ENCODE measurements around the gene HERPUD1.
"Not testable (repeated sequence)": the region's sequence is repeated elsewhere in the genome, so short reads cannot be mapped to it uniquely, and the experiment has no call there.

The HERPUD1 gene

DNA sequence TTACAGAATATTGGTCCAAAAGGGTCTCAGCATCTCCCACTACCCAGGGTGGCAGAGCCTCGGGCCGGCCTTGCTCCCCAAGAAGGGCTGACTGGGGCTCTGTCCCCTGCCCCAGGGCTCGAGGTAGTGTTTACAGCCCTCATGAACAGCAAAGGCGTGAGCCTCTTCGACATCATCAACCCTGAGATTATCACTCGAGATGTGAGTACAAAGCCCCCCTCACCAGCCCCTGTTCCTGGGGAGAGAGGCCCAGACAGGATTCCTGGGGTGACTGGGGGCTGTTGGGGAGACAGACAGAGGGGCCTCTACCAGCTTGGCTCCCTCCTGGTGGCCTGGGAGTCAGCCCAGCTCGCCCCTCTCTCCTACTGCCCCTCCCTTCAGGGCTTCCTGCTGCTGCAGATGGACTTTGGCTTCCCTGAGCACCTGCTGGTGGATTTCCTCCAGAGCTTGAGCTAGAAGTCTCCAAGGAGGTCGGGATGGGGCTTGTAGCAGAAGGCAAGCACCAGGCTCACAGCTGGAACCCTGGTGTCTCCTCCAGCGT lies 51.3 kb downstream of the HERPUD1 start:
- H3K4me3 ChIP-seq (ENCODE audit: low read depth, low read length), result no peak overlapping the region
- H3K4me1 ChIP-seq, result peaks cover 5% of the 10 kb centered on the region
- TF ChIP-seq CTCF (IDR thresholded peaks at IDR 0.05; ENCODE audit: low read depth, low read length), result no peak
- H3K27me3 ChIP-seq, result no peaks in the 10 kb centered on the region
- no peaks in the 10 kb centered on the region for H3K36me3 ChIP-seq
- H3K9me3 ChIP-seq, result no peaks in the 10 kb centered on the region
- DNase-seq, result no peak

- Histone ChIP-seq H3K27me3 (no peaks in the 10 kb centered on the region), H3K36me3 (no peaks in the 10 kb centered on the region), H3K4me1 (peaks cover 5% of the 10 kb centered on the region), H3K9me3 (no peaks in the 10 kb centered on the region), H3K4me3 (ENCODE audit: low read depth, low read length) (no peak overlapping the region)
- no peak for TF ChIP-seq CTCF (IDR thresholded peaks at IDR 0.05; ENCODE audit: low read depth, low read length)
- DNase-seq, result no peak
Observed at GRCh38 chr16:56984639-56985038, 52.7 kb downstream of the HERPUD1 start.

DNA sequence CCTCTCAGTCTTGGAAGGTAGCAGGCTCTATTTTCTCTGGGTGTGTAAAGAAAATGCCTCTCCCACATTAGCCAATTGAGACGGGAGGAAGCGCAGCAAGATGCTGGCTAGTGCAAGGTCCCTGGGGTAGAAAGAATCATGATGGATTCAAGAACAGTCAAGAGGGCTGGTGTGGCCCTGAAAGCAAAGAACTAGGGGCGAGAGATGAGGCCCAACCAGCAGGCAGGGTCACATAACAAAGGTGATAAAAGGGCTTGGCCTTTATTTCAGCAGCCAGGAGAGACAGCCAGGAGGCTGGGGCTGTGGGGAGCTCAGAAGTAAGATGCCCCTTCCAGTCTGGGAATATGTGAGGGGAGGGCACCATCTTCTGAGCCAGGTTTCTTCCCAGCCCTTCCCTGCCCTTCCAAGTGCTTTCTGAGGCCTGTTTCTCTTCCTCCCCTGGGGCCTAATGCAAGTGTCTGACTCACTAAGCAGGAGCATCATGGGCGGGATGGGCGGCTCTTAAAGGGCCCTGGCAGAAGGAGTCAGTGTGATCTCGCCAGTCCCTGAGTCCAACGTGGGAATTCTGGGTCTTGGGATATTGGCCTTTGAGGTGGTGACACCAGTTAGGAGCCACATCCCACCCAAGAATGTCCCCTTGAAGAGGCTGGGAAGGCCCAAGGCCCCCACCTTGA lies 53.5 kb downstream of the HERPUD1 start:
- H3K4me3 ChIP-seq (ENCODE audit: low read depth, low read length), result no peak overlapping the region
- H3K36me3 ChIP-seq, result no peaks in the 10 kb centered on the region
- peaks cover 5% of the 10 kb centered on the region for H3K4me1 ChIP-seq
- DNase-seq, result peak; percentile 64
- H3K9me3 ChIP-seq, result no peaks in the 10 kb centered on the region
- no peak for TF ChIP-seq CTCF (IDR thresholded peaks at IDR 0.05; ENCODE audit: low read depth, low read length)
- no peaks in the 10 kb centered on the region for H3K27me3 ChIP-seq

GRCh38 chr16:56985962-56986360 lies 54.0 kb downstream of the HERPUD1 start:
- Histone ChIP-seq H3K9me3 (no peaks in the 10 kb centered on the region), H3K4me3 (ENCODE audit: low read depth, low read length) (no peak overlapping the region), H3K36me3 (no peaks in the 10 kb centered on the region), H3K27me3 (no peaks in the 10 kb centered on the region), H3K4me1 (peaks cover 5% of the 10 kb centered on the region)
- no peak for TF ChIP-seq CTCF (IDR thresholded peaks at IDR 0.05; ENCODE audit: low read depth, low read length)
- DNase-seq, result no peak

- H3K27me3 ChIP-seq, result no peaks in the 10 kb centered on the region
- no peaks in the 10 kb centered on the region for H3K9me3 ChIP-seq
- DNase-seq, result no peak
- TF ChIP-seq CTCF (IDR thresholded peaks at IDR 0.05; ENCODE audit: low read depth, low read length), result no peak
- no peak overlapping the region for H3K4me3 ChIP-seq (ENCODE audit: low read depth, low read length)
- no peaks in the 10 kb centered on the region for H3K36me3 ChIP-seq
- H3K4me1 ChIP-seq, result peaks cover 5% of the 10 kb centered on the region
Observed at GRCh38 chr16:56986361-56986760, 54.4 kb downstream of the HERPUD1 start.

- H3K36me3 ChIP-seq; H3K27me3 ChIP-seq; H3K4me3 ChIP-seq (ENCODE audit: low read depth, low read length); H3K4me1 ChIP-seq; DNase-seq; H3K9me3 ChIP-seq: not testable (repeated sequence)
Observed at GRCh38 chr16:56986908-56987307, 55.0 kb downstream of the HERPUD1 start.
